NCI-H187 treated with DMSO at 0.1 percent for 48 hours (cell line): ENCODE measurements around the gene ARG1.

Experiments used
- DNase-seq: peaks from one replicate; lab custom pipeline; 2025; lab: John Stamatoyannopoulos, UW

The ARG1 gene

GRCh38 chr6:131586543-131586942 lies 13.5 kb downstream of the ARG1 start:
- no peak for DNase-seq

DNA sequence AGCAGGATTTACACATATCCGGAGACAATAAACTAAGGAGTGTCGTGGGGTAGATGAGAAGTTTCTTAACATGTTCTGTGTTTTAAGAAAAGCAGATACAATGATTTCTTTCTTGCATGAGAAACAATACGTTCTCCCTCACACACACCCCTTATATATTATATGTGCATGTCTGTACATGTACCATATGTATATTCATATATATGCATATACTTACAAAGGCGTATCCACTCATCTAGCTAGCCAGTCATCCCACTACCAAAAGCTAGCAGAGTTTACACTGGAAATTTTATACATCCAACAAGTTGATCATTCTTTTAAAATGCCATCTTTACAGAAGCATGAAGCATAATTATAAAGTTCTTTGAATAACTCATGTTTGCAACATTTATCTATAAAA lies 14.9 kb downstream of the ARG1 start:
- DNase-seq = no peak

- no peak for DNase-seq
Measured at GRCh38 chr6:131588643-131589042, 15.6 kb downstream of the ARG1 start.

GRCh38 chr6:131592935-131593334 lies 19.9 kb downstream of the ARG1 start:
- no peak for DNase-seq

- DNase-seq = no peak
Measured at GRCh38 chr6:131594074-131594473, 21.0 kb downstream of the ARG1 start.

DNA sequence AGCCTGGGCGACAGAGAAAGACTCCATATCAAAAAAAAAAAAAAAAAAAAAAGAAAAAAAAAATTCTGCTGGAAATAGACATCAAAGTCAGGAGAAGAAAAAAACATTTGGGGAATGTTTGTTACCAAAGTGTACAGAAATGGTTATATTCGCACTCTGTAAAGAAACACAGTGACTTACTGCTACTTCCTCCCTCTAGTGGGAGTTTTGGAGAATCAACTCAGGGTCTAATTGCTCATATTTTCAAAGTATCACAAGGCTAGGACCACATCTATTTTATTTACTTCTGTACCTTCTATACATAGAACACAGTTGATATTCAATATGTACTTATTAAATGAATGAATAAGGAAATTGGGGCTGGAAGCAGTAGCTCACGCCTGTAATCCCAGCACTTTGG lies 24.4 kb downstream of the ARG1 start:
- DNase-seq = no peak

DNA sequence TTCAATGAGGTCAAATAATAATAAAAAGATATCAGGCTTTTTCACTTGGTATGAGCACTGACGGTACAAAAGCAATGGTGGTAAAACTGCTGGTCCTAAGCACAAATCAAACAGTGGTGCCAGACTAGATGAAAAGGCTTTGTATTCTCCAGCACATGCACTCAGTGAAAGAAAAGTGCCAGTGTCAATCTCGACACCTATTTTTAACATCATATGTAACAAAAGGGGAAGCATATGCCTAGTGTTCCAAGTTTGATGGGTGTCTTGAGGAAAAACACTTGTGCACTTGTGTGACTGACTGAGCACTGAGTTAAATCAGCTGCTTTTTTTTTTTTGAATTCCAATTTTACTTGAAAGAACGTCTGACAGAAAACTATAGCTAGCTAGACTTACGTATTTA lies 27.7 kb downstream of the ARG1 start:
- no peak for DNase-seq

DNA sequence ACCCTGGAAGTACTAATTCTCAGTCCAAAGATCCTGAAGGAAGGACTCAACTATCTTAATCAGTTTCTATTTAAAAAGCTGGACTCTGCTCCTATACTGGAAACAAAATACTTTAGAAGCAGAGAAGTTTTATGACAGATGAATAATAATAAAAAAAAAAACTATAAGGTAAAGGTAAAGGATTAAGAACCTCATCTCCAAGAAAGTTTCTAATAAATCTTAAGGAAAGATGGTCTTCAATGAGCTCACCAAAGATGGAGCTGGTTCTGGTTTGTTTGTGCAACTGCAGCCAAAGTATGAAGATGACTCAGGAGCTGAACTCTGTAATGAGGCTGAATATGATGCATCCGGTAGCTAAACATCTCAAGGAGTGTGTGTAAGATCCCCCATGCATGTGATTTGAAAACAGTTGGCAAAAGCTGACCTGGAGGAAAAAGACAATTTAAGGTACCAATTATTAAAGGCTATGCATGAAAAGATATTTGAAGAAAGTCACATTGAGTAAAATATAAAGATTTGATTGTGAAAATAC lies 29.8 kb downstream of the ARG1 start:
- no peak for DNase-seq

DNA sequence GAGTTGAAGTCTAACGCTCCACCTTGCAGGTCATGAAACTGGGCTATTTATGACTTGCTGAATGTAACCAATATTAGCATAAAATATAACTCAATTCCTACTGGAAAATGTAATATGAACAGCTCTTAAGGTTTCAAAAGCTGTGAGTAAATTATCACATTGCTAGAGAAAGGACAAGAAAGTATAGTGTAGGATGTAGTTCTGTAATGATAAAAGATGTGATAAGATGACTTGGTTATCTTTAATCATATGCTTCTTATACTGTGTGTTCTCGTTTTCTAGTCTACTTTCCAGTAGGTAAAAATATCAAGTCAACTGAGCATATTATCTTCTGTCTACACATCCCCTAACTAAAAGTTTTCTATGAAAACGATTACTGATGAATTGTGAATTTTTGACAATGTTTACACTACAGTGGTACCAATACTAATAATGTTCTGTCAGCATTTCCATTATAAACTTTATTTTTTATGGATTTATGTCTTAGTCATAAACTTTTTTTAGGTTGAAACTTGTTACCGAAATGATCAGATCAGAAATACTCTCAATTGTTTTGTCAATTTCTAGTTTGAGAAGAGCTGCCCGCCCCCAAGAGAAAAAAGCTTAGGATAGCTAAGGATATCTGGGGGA lies 40.4 kb downstream of the ARG1 start:
- DNase-seq = no peak

GRCh38 chr6:131615275-131615674 lies 42.2 kb downstream of the ARG1 start:
- DNase-seq = no peak

DNA sequence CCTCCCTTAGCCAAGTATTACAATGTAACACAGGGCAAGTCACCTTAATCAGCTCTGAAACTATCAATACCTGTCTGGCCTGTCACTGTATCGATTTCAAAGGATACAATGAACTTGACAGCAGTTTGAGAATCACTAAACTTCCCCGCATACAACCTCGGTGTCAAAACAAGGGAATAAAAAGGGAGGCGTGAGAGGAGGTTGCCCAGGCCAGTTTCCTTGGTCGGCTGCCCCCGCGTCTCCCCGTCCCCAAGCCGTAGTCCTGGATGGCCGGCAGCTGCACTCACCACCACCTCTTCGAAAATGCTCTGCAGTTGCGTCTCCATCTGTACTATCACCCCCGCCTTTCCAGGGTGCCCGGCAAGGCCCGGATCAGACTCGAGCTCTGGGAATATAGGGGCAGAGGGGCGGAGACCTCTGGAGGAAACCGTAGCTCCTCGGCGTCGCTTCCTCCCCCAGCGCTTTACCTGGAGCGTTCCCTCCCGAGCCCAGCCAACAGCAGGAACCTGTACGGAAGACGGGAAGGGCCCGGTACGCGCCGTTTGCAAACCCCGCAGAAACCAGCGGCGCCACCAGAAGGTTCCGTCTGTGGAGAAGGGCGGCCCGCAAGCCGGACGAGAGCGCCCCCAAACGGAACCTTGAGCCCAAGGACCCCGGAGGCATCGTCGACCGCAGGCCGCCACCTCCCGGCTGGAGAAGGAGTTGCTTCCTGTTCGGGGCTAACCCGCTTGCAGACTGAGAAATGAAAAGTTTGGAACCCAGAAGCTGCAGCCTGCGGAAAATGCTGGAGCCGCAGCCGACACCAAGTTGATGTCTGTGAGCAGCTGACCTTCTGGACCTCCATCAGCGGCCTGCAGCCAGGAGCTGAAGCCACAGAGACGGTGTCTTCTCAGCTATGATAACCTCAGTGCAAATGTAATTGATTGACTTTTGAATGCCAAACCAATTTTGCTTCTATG lies 55.0 kb downstream of the ARG1 start, which contains the start of gene MED23:
TSS of gene MED23 (minus strand) at position 519 of the 959 bp plus-strand sequence. CDS start at position 326, 193 bp downstream.
- peak; percentile 77 for DNase-seq

DNA sequence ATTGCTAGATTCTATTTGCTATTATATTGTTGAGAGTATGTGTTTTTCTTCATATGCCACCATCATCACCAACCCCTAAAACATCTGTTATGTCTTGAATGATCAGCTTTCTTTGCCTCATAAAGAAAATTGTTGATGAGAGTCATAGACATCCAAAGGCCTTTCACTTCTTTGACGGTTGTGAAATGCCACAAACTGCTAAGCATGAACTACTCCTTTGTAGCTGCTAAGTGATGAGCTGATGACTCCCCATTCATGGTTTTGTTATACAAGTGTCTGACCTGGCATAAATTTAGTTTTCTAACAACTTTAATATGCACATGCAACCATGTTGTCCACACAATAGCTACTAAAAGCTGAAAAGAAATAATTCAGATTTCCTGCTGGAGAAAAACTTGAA lies 55.7 kb downstream of the ARG1 start:
- no peak for DNase-seq

DNA sequence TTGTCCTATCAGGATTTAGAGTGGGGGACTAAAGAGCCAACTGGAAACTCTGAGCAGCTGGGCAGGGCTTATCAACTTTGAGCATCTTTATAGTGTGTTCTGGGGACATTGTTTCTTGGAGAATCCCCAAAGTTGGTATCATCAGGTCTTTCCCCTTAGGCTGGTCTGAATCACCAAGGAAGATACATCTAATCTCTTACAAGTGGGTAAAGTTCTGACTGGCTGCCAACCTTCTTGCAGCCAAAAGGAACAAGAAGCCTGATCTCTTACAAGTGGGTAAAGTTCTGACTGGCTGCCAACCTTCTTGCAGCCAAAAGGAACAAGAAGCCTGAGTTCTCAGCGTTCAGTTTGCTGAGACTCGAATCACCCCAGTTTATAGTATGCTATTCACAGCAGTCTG lies 56.6 kb downstream of the ARG1 start:
- DNase-seq = no peak

DNA sequence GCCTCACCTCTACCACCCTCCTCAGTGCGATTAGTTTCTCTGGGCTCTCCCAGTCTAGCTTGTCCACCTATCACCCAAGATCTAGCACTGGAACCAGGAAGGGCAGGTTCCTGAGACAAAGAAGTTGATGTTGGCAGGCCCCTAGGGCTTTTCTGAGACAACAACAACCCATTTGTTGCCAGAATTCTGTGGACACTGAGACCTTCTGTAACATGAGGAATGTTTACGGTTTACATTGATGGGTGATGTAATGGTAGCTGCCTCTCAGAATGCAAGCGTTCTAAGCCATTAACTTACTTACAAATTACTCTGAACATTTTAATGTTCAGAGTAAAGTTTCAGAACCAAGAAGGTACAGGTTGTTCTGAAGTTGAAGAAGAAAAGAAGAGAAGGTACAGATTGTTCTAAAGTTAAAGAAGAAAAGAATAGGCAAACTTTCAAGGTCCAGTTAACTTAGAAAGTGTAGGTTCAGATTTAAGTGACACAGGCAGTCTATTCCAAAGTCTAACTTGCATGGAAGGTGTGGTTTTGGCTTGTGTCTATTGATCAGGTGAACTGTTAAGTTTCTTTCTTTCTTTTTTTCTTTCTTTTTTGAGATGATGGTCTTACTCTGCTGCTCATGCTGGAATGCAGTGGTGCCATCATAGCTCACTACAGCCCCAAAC lies 58.7 kb downstream of the ARG1 start:
- DNase-seq = no peak
